HepG2 (cell line): Measurements from ENCODE around the gene PTPRN. TPM values are rescaled to one million over a fixed set of nuclear protein-coding genes. Genes with fewer than 3 reads are reported as not detected.

ENCODE experiments used
- ATAC-seq: fragments of 200-7000 bp; cut with Tn5 transposase; 3 replicates; pipeline ENCODE4 v1.9.1; 2020; ENCODE audit warnings: mild to moderate bottlenecking, moderate library complexity
- BruUV-seq: library from RNA; stranded (reverse); fragments of 400-500 nt; replicated peaks from 2 replicates; lab custom pipeline; 2021; lab: Mats Ljungman, UMichigan
- CTCF ChIA-PET: fragments of 300-600 bp; formaldehyde crosslinking; extraction: SDS; loops from one replicate; lab custom pipeline; 2021; ENCODE audit warnings: low total read pairs, inconsistent platforms, low intra/inter-chr PET ratio; lab: Yijun Ruan, JAX
- POLR2A ChIA-PET: fragments of 350-600 bp; sonication (Branson Sonifier 250); formaldehyde crosslinking; loops from one replicate; lab custom pipeline; 2020; ENCODE audit warnings: antibody characterized with exemption, inconsistent platforms; lab: Yijun Ruan, JAX
- DNase-seq: peaks from one replicate; pipeline ENCODE4 v3.0.0-alpha.2; 2015; ENCODE audit warnings: low spot score
- FAIRE-seq: peaks from 3 replicates; lab custom pipeline; 2011; peaks lifted over from hg19 to GRCh38; lab: Jason Lieb, UNC
- H2AFZ ChIP-seq: one replicate; pipeline ENCODE4 v1.6.1; 2011; ENCODE audit warnings: low read length, inconsistent platforms
- H3K27ac ChIP-seq: fragments of 300-600 bp; 3 replicates; pipeline ENCODE4 v1.8.0; 2011; ENCODE audit warnings: mixed run types, mild to moderate bottlenecking, mixed read lengths, low read length, inconsistent platforms; ENCODE audit not compliant: insufficient read depth; ENCODE audit errors: extremely low read length
- H3K27me3 ChIP-seq, 2 experiments: fragments of 200-600 bp in 1 of 2; 2 replicates in 1 of 2; 3 replicates in 1 of 2; pipeline versions ENCODE4 v1.6.0 to v1.8.0; 2011; ENCODE audit warnings: low read length in 2 of 2, mild to moderate bottlenecking in 2 of 2, moderate library complexity in 2 of 2, inconsistent platforms in 1 of 2; ENCODE audit not compliant: insufficient read depth in 2 of 2, control insufficient read depth in 1 of 2
- H3K36me3 ChIP-seq, 2 experiments: fragments of 200-600 bp in 1 of 2; replicated peaks in 1 of 2; 2 replicates in 1 of 2; 3 replicates in 1 of 2; pipeline versions ENCODE4 v1.5.1 to v1.8.0; 2011; ENCODE audit warnings: low read length in 2 of 2, inconsistent platforms in 1 of 2; ENCODE audit not compliant: insufficient read depth in 2 of 2, control insufficient read depth in 1 of 2
- H3K4me1 ChIP-seq: 2 replicates; pipeline ENCODE4 v1.5.1; 2012; ENCODE audit warnings: low read length, inconsistent platforms; ENCODE audit not compliant: insufficient read depth
- H3K4me2 ChIP-seq: 2 replicates; pipeline ENCODE4 v1.6.0; 2011; ENCODE audit warnings: low read depth, low read length, inconsistent platforms
- H3K4me3 ChIP-seq, 3 experiments: fragments of 200-600 bp in 1 of 3; sonication (generic), shearing (Covaris generic) in 1 of 3; replicated peaks in 1 of 3; 2 replicates each; pipeline ENCODE4 v1.5.1; 2011 to 2016; ENCODE audit warnings: low read length in 3 of 3, inconsistent platforms in 2 of 3, low read depth in 2 of 3, mild to moderate bottlenecking in 2 of 3, control low read depth in 1 of 3, mixed read lengths in 1 of 3; ENCODE audit not compliant: insufficient read depth in 1 of 3
- H3K79me2 ChIP-seq: one replicate; pipeline ENCODE4 v1.6.1; 2011; ENCODE audit warnings: low read length, inconsistent platforms; ENCODE audit not compliant: insufficient read depth
- H3K9ac ChIP-seq: 2 replicates; pipeline ENCODE4 v1.6.0; 2011; ENCODE audit warnings: mild to moderate bottlenecking, low read depth, low read length, inconsistent platforms; ENCODE audit not compliant: insufficient read depth
- H3K9me3 ChIP-seq: 2 replicates; pipeline ENCODE4 v1.5.1; 2012; ENCODE audit warnings: mild to moderate bottlenecking, low read length
- H4K20me1 ChIP-seq: 2 replicates; pipeline ENCODE4 v1.6.0; 2011; ENCODE audit warnings: inconsistent platforms, mild to moderate bottlenecking, low read length, moderate library complexity; ENCODE audit not compliant: insufficient read depth
- FOXC1 ChIP-seq: sonication (generic); formaldehyde crosslinking; IDR thresholded peaks from 2 replicates; pipeline ENCODE4 v1.8.0; 2022; ENCODE audit warnings: mild to moderate bottlenecking, missing genetic modification reagents, borderline replicate concordance
- JUN ChIP-seq: sonication (generic); formaldehyde crosslinking; IDR thresholded peaks from 2 replicates; pipeline ENCODE4 v1.4.0; 2020; ENCODE audit warnings: mild to moderate bottlenecking, missing genetic modification reagents
- KLF15 ChIP-seq: sonication (generic); formaldehyde crosslinking; IDR thresholded peaks from 2 replicates; pipeline ENCODE4 v1.8.1; 2023; ENCODE audit warnings: borderline replicate concordance, mild to moderate bottlenecking, inconsistent platforms, missing genetic modification reagents, mixed read lengths
- KLF16 ChIP-seq, 2 experiments: sonication (generic) in 1 of 2; formaldehyde crosslinking in 1 of 2; IDR thresholded peaks; 2 replicates each; pipeline versions ENCODE4 v1.6.1 to v1.8.0; 2016 to 2023; ENCODE audit warnings: missing genetic modification reagents in 2 of 2, missing compliant biosample characterization in 1 of 2
- MAFK ChIP-seq, 2 experiments: IDR thresholded peaks in 1 of 2; conservative IDR thresholded peaks in 1 of 2; 2 replicates each; pipeline ENCODE4 v1.6.1; 2011; ENCODE audit warnings: improper control_type of control experiment in 2 of 2, low read length in 2 of 2
- REL ChIP-seq: sonication (generic); formaldehyde crosslinking; conservative IDR thresholded peaks from 2 replicates; pipeline ENCODE4 v1.8.0; 2022; ENCODE audit warnings: mild to moderate bottlenecking, missing genetic modification reagents, moderate library complexity
- SNAPC2 ChIP-seq: sonication (generic); formaldehyde crosslinking; IDR thresholded peaks from 2 replicates; pipeline ENCODE4 v1.8.1; 2022; ENCODE audit warnings: mild to moderate bottlenecking, missing genetic modification reagents
- TBP ChIP-seq: sonication (generic); formaldehyde crosslinking; IDR thresholded peaks from 2 replicates; pipeline ENCODE4 v1.5.0; 2020; ENCODE audit warnings: missing genetic modification reagents
- XBP1 ChIP-seq: sonication (generic); formaldehyde crosslinking; IDR thresholded peaks from 2 replicates; pipeline ENCODE4 v1.5.0; 2020; ENCODE audit warnings: missing genetic modification reagents
- ZBTB20 ChIP-seq: sonication (generic); formaldehyde crosslinking; IDR thresholded peaks from 2 replicates; pipeline ENCODE4 v1.8.1; 2023; ENCODE audit warnings: missing genetic modification reagents, low read depth, mild to moderate bottlenecking, borderline replicate concordance
- ZEB1 ChIP-seq: IDR thresholded peaks from 2 replicates; pipeline ENCODE4 v1.6.1; 2012; ENCODE audit warnings: mild to moderate bottlenecking, low read depth, inconsistent platforms; ENCODE audit not compliant: insufficient replicate concordance
- ZNF550 ChIP-seq: sonication (generic); formaldehyde crosslinking; IDR thresholded peaks from 2 replicates; pipeline ENCODE4 v1.4.0; 2020; ENCODE audit warnings: mild to moderate bottlenecking, missing genetic modification reagents, borderline replicate concordance
- ZNF563 ChIP-seq: sonication (generic); formaldehyde crosslinking; IDR thresholded peaks from 2 replicates; pipeline ENCODE4 v1.8.0; 2022; ENCODE audit warnings: mild to moderate bottlenecking, moderate library complexity, missing genetic modification reagents
- ZNF605 ChIP-seq: sonication (generic); formaldehyde crosslinking; IDR thresholded peaks from 2 replicates; pipeline ENCODE4 v1.8.0; 2022; ENCODE audit warnings: mild to moderate bottlenecking, missing genetic modification reagents
- ZNF644 ChIP-seq: IDR thresholded peaks from 2 replicates; pipeline ENCODE4 v1.6.1; 2016; ENCODE audit warnings: low read depth
- ZNF749 ChIP-seq: sonication (generic); formaldehyde crosslinking; IDR thresholded peaks from 2 replicates; pipeline ENCODE4 v1.8.0; 2022; ENCODE audit warnings: mild to moderate bottlenecking, missing genetic modification reagents, moderate library complexity, borderline replicate concordance
- WGBS: methylation state at CpG from one replicate; pipeline ENCODE4 v1.1.6; 2017; ENCODE audit warnings: low lambda C conversion rate; 5-methylcytosine and 5-hydroxymethylcytosine counted together
- in situ Hi-C: cut with HindIII; loops from 2 replicates; pipeline ENCODE4 v1.10.0; 2017; ENCODE audit warnings: low pct_unique_long_range_greater_than_20kb; ENCODE audit not compliant: extremely low pct_ligation_motif_present
- intact Hi-C: fragments of 100-400 bp; cut with micrococcal nuclease; formaldehyde crosslinking; loops from one replicate; pipeline ENCODE4 v1.10.0; 2022; ENCODE audit not compliant: unreplicated experiment
- polyA plus RNA-seq, 8 experiments: library from polyadenylated mRNA; depleted of rRNA in 3 of 8; stranded (reverse) in 7 of 8; unstranded in 1 of 8; fragments of >200 nt; fragmentation: Illumina TruSeq in 4 of 8; extraction: Trizol in 4 of 8; gene quantifications; 2 replicates each; pipeline versions ENCODE4 v1.2.1 to v1.2.3, GENCODE V29; 2011 to 2016; ENCODE audit warnings: low read depth in 4 of 8, missing spikeins in 1 of 8, mixed read lengths in 1 of 8; ENCODE audit not compliant: insufficient read depth in 1 of 8
- total RNA-seq, 5 experiments: library from RNA; depleted of rRNA; stranded (reverse); fragments of >200 nt; fragmentation: Illumina TruSeq; extraction: Trizol; gene quantifications; 2 replicates each; pipeline ENCODE4 v1.2.3, GENCODE V29; 2016; ENCODE audit warnings: low read depth in 1 of 5
- TF ChIP-seq, protein P1 (sequence below): IDR thresholded peaks from 2 replicates; pipeline ENCODE4 v1.6.1; 2016; ENCODE audit warnings: missing compliant biosample characterization, missing genetic modification reagents, borderline replicate concordance
- TF ChIP-seq, protein P2 (sequence below): sonication (generic); formaldehyde crosslinking; IDR thresholded peaks from 2 replicates; pipeline ENCODE4 v1.4.0; 2020; ENCODE audit warnings: mild to moderate bottlenecking, low read depth, missing genetic modification reagents

Gene PTPRN
- total and polyA plus RNA-seq, 2 of the 13 experiments (the other 11 are each of a cell fraction or from before 2014, with no cell fraction given) = 0.26 TPM; not detected in 1

DNA sequence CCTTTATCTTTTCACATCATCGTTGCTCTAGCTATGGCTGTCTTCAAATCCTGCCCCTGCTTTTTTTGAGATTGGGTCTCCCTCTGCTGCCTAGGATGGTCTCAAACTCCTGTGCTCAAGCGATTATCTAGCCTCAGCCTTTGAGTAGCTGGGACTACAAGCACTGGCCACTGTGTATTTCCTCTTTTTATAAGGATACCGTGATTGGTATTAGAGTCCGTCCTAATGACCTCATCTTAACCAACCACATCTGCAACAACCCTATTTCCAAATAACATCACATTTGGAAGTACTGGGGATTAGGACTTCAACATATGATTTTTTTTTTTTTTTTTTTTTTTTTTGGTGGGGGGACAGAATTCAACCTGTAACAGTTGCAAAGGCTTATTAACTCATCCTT, 14.2 kb upstream of the PTPRN start:
- POLR2A ChIA-PET = no interaction called here
- TF ChIP-seq ZNF550 (CRISPR knock-in tag) = no peak
- TF ChIP-seq ZBTB20 (CRISPR knock-in tag) = no peak
- TF ChIP-seq ZNF749 = no peak
- TF ChIP-seq ZNF644 (CRISPR knock-in tag) = no peak
- no peak for TF ChIP-seq ZEB1
- no peak for TF ChIP-seq JUN (CRISPR knock-in tag)
- TF ChIP-seq TBP = no peak
- TF ChIP-seq XBP1 (CRISPR knock-in tag) = no peak
- TF ChIP-seq, all 625 proteins: peak for 0
- BruUV-seq = no TSS peak
- CTCF ChIA-PET = no interaction called here
- H2AFZ ChIP-seq = no peak overlapping the region
- no peaks in the 10 kb centered on the region for H3K36me3 ChIP-seq
- H3K79me2 ChIP-seq = no peaks in the 10 kb centered on the region
- H3K9ac ChIP-seq = no peak overlapping the region
- H3K4me1 ChIP-seq = no peaks in the 10 kb centered on the region
- no peaks in the 10 kb centered on the region for H3K9me3 ChIP-seq
- ATAC-seq = no peak
- no peak overlapping the region for H3K4me3 ChIP-seq
- H4K20me1 ChIP-seq = no peaks in the 10 kb centered on the region; the same call in 1 of the 2 replicates
- no peaks in the 10 kb centered on the region; a peak in 2 of 5 replicates for H3K27me3 ChIP-seq
- no peak for FAIRE-seq
- intact Hi-C loops (loop anchor here (2.0 kb wide), 1 partner anchor 15 kb away; the partner anchor contains the start of gene PTPRN), in situ Hi-C loops (no loop called here)
- DNase-seq = no peak
- H3K27ac ChIP-seq = no peak overlapping the region
- WGBS = 3% methylated on average over 4 of the region's 4 CpGs
- H3K4me2 ChIP-seq = no peak overlapping the region

DNA sequence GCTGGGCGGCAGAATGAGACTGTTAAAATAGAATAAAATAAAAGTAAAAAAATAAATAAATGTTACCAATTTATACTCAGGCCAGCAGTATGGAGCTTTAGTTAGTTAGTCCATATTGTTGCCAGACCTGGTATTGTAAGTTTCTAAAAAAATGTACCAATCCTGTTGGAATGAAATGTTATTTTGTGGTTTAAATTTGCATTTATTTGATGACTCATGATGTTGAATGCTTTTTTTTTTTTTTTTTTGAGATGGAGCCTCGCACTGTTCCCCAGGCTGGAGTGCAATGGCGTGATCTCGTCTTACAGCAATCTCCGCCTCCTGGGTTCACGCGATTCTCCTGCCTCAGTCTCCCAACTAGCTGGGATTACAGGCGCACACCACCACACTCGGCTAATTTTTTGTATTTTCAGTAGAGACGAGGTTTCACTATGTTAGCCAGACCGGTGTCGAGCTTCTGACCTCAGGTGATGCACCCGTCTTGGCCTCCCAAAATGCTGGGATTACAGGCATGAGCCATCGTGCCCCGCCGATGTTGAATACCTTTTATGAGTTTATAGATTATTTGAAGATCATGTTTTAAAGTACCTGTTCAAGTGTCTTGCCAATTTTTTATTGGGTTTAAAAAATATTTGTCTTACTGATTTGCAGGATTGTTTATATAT, 5.7 kb upstream of the PTPRN start:
- Histone ChIP-seq H3K4me2 (no peak overlapping the region), H3K27ac (no peak overlapping the region), H2AFZ (no peak overlapping the region), H3K4me1 (no peaks in the 10 kb centered on the region), H3K27me3 (peaks cover 1 to 13% of the 10 kb centered on the region in 2 experiments; a peak in 3 of 5 replicates), H3K36me3 (no peaks in the 10 kb centered on the region), H3K4me3 (no peak overlapping the region), H3K9me3 (no peaks in the 10 kb centered on the region), H3K9ac (no peak overlapping the region), H4K20me1 (no peaks in the 10 kb centered on the region; the same call in 1 of the 2 replicates), H3K79me2 (no peaks in the 10 kb centered on the region)
- 52% methylated on average over 16 of the region's 16 CpGs for WGBS
- no TSS peak for BruUV-seq
- ChIA-PET CTCF (no interaction called here), POLR2A (no interaction called here)
- no peak for DNase-seq
- intact Hi-C loops (no loop called here), in situ Hi-C loops (no loop called here)
- FAIRE-seq = no peak
- no peak for ATAC-seq
- no peak for TF ChIP-seq REL (CRISPR knock-in tag)
- peak; percentile 5 to 39; a peak in 2 of 4 replicates for TF ChIP-seq MAFK (conservative IDR thresholded peaks at IDR 0.05 in 1 of 2, IDR thresholded peaks at IDR 0.05 in 1 of 2; ENCODE audit: low read length in 2 of 2)
- TF ChIP-seq, protein P1, sequence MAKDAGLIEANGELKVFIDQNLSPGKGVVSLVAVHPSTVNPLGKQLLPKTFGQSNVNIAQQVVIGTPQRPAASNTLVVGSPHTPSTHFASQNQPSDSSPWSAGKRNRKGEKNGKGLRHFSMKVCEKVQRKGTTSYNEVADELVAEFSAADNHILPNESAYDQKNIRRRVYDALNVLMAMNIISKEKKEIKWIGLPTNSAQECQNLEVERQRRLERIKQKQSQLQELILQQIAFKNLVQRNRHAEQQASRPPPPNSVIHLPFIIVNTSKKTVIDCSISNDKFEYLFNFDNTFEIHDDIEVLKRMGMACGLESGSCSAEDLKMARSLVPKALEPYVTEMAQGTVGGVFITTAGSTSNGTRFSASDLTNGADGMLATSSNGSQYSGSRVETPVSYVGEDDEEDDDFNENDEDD (CRISPR knock-in tag) = no peak
- TF ChIP-seq, protein P2, sequence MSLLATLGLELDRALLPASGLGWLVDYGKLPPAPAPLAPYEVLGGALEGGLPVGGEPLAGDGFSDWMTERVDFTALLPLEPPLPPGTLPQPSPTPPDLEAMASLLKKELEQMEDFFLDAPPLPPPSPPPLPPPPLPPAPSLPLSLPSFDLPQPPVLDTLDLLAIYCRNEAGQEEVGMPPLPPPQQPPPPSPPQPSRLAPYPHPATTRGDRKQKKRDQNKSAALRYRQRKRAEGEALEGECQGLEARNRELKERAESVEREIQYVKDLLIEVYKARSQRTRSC (CRISPR knock-in tag) = no peak
- TF ChIP-seq FOXC1 (CRISPR knock-in tag) = no peak
- TF ChIP-seq SNAPC2 (CRISPR knock-in tag) = no peak
- no peak for TF ChIP-seq KLF16 (CRISPR knock-in tag; IDR thresholded peaks at IDR 0.05)
- TF ChIP-seq ZNF605 (CRISPR knock-in tag) = no peak
- no peak for TF ChIP-seq ZNF563 (CRISPR knock-in tag)
- TF ChIP-seq KLF15 (CRISPR knock-in tag) = no peak
